ENCODE data around the gene RFX2. TPM values are rescaled to one million over a fixed set of nuclear protein-coding genes. Genes with fewer than 3 reads are reported as not detected.
A peak's percentile ranks its signal among the peaks of the same experiment; 100 is the strongest.

The RFX2 gene
- total and polyA plus RNA-seq, 9 of the 15 experiments (the other 6 are each of a cell fraction or from before 2014, with no cell fraction given) = 3.6 to 18.7 (median 8.7) TPM

DNA sequence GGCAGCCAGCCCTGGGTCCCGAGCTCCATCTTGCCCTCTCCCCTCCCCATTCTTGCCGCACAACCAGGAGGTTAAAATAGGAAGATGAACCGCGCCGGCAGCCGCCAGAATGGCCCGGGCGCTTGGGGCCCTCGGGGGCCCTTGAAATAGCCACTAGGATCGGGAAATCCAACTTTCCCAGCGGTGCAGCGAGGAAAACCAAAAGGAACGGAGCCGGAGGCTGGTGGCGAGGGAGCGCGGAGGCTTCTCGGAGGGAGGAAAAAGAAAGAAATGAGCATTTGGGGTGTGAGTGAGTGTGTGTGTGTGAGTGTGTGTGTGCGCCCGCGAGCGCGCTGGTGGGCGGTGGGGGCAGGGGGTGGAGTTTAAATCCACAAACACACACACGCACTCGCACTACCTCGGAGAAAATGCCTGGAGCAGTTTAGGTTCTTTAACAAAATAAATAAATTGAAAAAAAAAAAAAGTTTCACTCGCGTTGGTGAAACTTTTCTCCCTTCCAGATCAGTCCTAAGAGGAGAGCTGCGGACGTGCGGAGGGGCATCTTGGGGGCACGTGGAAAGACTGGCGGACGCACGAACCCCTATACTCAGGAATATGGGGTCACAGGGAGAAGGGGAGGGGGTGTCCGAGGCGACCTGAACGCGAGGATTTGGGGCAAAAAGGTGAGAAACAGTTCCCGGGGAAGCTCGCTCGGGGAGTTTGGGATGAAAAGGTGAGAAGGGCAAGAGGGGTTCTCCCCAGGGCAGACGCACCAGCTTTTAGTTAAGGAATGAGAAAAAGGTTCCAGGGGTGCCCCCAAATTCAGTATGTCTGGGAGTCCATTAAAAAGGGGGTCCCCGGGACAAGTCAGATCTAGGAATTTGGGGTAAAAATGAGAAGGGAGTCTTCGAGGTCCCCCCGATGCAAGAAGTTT lies 1.3 kb downstream of the RFX2 start (continued):
- no peak for TF ChIP-seq ZKSCAN8 (CRISPR knock-in tag; IDR thresholded peaks at IDR 0.05)
- no peak for TF ChIP-seq ZNF239 (CRISPR knock-in tag; IDR thresholded peaks at IDR 0.05)
- peak; percentile 26; the same call in 1 of the 2 replicates for TF ChIP-seq RB1 (IDR thresholded peaks at IDR 0.05; ENCODE audit: low read depth)
- no peak for TF ChIP-seq ZBTB1 (CRISPR knock-in tag; IDR thresholded peaks at IDR 0.05; ENCODE audit: borderline replicate concordance, low read depth)
- no peak for TF ChIP-seq ZNF311 (CRISPR knock-in tag; IDR thresholded peaks at IDR 0.05)
- TF ChIP-seq, protein P1, sequence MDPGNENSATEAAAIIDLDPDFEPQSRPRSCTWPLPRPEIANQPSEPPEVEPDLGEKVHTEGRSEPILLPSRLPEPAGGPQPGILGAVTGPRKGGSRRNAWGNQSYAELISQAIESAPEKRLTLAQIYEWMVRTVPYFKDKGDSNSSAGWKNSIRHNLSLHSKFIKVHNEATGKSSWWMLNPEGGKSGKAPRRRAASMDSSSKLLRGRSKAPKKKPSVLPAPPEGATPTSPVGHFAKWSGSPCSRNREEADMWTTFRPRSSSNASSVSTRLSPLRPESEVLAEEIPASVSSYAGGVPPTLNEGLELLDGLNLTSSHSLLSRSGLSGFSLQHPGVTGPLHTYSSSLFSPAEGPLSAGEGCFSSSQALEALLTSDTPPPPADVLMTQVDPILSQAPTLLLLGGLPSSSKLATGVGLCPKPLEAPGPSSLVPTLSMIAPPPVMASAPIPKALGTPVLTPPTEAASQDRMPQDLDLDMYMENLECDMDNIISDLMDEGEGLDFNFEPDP (CRISPR knock-in tag; IDR thresholded peaks at IDR 0.05) = no peak
- TF ChIP-seq KHSRP (IDR thresholded peaks at IDR 0.05) = no peak
- peak; percentile 76 for TF ChIP-seq CXXC5 (CRISPR knock-in tag; IDR thresholded peaks at IDR 0.05)
- TF ChIP-seq, protein P2, sequence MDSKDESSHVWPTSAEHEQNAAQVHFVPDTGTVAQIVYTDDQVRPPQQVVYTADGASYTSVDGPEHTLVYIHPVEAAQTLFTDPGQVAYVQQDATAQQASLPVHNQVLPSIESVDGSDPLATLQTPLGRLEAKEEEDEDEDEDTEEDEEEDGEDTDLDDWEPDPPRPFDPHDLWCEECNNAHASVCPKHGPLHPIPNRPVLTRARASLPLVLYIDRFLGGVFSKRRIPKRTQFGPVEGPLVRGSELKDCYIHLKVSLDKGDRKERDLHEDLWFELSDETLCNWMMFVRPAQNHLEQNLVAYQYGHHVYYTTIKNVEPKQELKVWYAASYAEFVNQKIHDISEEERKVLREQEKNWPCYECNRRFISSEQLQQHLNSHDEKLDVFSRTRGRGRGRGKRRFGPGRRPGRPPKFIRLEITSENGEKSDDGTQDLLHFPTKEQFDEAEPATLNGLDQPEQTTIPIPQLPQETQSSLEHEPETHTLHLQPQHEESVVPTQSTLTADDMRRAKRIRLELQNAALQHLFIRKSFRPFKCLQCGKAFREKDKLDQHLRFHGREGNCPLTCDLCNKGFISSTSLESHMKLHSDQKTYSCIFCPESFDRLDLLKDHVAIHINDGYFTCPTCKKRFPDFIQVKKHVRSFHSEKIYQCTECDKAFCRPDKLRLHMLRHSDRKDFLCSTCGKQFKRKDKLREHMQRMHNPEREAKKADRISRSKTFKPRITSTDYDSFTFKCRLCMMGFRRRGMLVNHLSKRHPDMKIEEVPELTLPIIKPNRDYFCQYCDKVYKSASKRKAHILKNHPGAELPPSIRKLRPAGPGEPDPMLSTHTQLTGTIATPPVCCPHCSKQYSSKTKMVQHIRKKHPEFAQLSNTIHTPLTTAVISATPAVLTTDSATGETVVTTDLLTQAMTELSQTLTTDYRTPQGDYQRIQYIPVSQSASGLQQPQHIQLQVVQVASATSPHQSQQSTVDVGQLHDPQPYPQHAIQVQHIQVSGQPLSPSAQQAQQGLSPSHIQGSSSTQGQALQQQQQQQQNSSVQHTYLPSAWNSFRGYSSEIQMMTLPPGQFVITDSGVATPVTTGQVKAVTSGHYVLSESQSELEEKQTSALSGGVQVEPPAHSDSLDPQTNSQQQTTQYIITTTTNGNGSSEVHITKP (IDR thresholded peaks at IDR 0.05; ENCODE audit: partially characterized antibody) = peak; percentile 21
- no peak for TF ChIP-seq ZNF764 (CRISPR knock-in tag; IDR thresholded peaks at IDR 0.05; ENCODE audit: low read depth)
- TF ChIP-seq, protein P3, sequence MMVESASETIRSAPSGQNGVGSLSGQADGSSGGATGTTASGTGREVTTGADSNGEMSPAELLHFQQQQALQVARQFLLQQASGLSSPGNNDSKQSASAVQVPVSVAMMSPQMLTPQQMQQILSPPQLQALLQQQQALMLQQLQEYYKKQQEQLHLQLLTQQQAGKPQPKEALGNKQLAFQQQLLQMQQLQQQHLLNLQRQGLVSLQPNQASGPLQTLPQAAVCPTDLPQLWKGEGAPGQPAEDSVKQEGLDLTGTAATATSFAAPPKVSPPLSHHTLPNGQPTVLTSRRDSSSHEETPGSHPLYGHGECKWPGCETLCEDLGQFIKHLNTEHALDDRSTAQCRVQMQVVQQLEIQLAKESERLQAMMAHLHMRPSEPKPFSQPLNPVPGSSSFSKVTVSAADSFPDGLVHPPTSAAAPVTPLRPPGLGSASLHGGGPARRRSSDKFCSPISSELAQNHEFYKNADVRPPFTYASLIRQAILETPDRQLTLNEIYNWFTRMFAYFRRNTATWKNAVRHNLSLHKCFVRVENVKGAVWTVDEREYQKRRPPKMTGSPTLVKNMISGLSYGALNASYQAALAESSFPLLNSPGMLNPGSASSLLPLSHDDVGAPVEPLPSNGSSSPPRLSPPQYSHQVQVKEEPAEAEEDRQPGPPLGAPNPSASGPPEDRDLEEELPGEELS (CRISPR knock-in tag; IDR thresholded peaks at IDR 0.05; ENCODE audit: borderline replicate concordance) = no peak
- no peak for TF ChIP-seq ILF3 (IDR thresholded peaks at IDR 0.05; ENCODE audit: borderline replicate concordance)
- TF ChIP-seq CBX5 (IDR thresholded peaks at IDR 0.05; ENCODE audit: borderline replicate concordance, low read depth) = no peak
- no peak for TF ChIP-seq ASH1L (IDR thresholded peaks at IDR 0.05; ENCODE audit: borderline replicate concordance, low read depth, partially characterized antibody)
- no peak for TF ChIP-seq TCF7 (IDR thresholded peaks at IDR 0.05; ENCODE audit: borderline replicate concordance)
- TF ChIP-seq, protein P4, sequence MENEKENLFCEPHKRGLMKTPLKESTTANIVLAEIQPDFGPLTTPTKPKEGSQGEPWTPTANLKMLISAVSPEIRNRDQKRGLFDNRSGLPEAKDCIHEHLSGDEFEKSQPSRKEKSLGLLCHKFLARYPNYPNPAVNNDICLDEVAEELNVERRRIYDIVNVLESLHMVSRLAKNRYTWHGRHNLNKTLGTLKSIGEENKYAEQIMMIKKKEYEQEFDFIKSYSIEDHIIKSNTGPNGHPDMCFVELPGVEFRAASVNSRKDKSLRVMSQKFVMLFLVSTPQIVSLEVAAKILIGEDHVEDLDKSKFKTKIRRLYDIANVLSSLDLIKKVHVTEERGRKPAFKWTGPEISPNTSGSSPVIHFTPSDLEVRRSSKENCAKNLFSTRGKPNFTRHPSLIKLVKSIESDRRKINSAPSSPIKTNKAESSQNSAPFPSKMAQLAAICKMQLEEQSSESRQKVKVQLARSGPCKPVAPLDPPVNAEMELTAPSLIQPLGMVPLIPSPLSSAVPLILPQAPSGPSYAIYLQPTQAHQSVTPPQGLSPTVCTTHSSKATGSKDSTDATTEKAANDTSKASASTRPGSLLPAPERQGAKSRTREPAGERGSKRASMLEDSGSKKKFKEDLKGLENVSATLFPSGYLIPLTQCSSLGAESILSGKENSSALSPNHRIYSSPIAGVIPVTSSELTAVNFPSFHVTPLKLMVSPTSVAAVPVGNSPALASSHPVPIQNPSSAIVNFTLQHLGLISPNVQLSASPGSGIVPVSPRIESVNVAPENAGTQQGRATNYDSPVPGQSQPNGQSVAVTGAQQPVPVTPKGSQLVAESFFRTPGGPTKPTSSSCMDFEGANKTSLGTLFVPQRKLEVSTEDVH (IDR thresholded peaks at IDR 0.05; ENCODE audit: low read depth, partially characterized antibody) = no peak
- TF ChIP-seq DPF2 (IDR thresholded peaks at IDR 0.05) = 0 out of 2 replicates have a peak, but pooled peaks have one; percentile 47
- TF ChIP-seq RBFOX2 (IDR thresholded peaks at IDR 0.05; ENCODE audit: low read depth, low read length) = peak; percentile 70
